IPS-18c (cell line): Measurements from ENCODE around the gene NDFIP1.

Experiments used
- H3K4me3 ChIP-seq: 2 replicates; pipeline ENCODE4 v1.7.0; 2013; ENCODE audit warnings: low read depth, mild to moderate bottlenecking, low read length, moderate library complexity; ENCODE audit not compliant: insufficient read depth
- H3K9me3 ChIP-seq: one replicate; pipeline ENCODE4 v1.6.1; 2013; ENCODE audit warnings: mild to moderate bottlenecking, low read length, moderate library complexity; ENCODE audit not compliant: control insufficient read depth, insufficient read depth

NDFIP1 gene

GRCh38 chr5:142109331-142110045, 909 bp downstream of the NDFIP1 start:
- Histone ChIP-seq H3K4me3 (peak overlapping the region; percentile 83), H3K9me3 (no peaks in the 10 kb centered on the region)

- H3K9me3 ChIP-seq = no peaks in the 10 kb centered on the region
- peak overlapping the region; percentile 83; the same call in 1 of the 2 replicates for H3K4me3 ChIP-seq
Measured at GRCh38 chr5:142110046-142110531, 1.5 kb downstream of the NDFIP1 start.

GRCh38 chr5:142110988-142111687, 2.6 kb downstream of the NDFIP1 start:
- no peak overlapping the region for H3K4me3 ChIP-seq
- H3K9me3 ChIP-seq = no peaks in the 10 kb centered on the region

DNA sequence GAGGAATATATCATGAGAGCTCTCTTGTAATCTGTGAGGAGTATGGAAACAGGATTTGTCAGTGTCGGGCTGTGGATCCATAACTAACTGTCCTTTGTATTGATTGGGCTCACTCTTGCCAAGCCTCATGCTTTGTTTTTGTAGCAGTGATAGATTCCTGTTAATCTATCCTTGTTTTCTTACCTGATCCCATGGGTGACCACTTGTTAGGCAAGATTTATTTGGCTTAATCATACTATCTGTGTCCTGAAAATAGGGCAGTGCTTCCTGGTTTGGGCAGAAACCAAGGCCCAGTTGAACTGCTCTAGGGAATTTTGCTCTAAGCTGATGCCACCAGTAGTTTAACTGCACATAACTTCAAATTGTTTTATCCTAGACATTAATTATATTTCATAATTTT, 6.1 kb downstream of the NDFIP1 start:
- Histone ChIP-seq H3K9me3 (no peaks in the 10 kb centered on the region), H3K4me3 (no peak overlapping the region)

DNA sequence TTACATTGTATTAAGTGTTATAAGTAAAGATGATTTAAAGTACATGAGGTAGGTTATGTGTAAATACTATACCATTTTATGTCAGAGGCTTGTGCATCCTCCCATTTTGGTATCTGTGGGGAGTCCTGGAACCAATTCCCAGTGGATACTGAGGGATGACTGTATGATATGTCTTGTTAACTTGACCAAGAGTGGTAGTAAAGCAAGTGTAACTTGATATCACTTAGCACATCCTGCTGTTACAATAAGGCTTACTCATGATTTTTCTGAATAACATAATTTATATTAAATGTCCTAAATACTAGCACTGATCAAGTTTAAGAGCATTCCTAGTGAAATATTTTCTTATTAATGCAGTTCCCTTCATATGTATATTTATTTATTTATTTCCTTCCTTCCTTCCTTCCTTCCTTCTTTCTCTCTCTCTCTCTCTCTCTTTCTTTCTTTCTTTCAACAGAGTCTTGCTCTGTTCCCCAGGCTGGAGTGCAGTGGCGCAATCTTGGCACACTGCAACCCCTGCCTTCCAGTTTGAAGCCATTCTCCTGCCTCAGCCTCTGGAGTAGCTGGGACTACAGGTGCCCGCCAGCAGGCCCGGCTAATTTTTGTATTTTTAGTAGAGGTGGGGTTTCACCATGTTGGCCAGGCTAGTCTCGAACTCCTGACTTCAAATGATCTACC, 7.5 kb downstream of the NDFIP1 start:
- H3K9me3 ChIP-seq = no peaks in the 10 kb centered on the region
- H3K4me3 ChIP-seq = no peak overlapping the region

GRCh38 chr5:142117579-142118151, 9.1 kb downstream of the NDFIP1 start:
- Histone ChIP-seq H3K4me3 (no peak overlapping the region), H3K9me3 (no peaks in the 10 kb centered on the region)

- H3K4me3 ChIP-seq = no peak overlapping the region
- no peaks in the 10 kb centered on the region for H3K9me3 ChIP-seq
Measured at GRCh38 chr5:142118155-142118686, 9.6 kb downstream of the NDFIP1 start.

GRCh38 chr5:142119051-142119625, 10.6 kb downstream of the NDFIP1 start:
- Histone ChIP-seq H3K9me3 (no peaks in the 10 kb centered on the region), H3K4me3 (no peak overlapping the region)

DNA sequence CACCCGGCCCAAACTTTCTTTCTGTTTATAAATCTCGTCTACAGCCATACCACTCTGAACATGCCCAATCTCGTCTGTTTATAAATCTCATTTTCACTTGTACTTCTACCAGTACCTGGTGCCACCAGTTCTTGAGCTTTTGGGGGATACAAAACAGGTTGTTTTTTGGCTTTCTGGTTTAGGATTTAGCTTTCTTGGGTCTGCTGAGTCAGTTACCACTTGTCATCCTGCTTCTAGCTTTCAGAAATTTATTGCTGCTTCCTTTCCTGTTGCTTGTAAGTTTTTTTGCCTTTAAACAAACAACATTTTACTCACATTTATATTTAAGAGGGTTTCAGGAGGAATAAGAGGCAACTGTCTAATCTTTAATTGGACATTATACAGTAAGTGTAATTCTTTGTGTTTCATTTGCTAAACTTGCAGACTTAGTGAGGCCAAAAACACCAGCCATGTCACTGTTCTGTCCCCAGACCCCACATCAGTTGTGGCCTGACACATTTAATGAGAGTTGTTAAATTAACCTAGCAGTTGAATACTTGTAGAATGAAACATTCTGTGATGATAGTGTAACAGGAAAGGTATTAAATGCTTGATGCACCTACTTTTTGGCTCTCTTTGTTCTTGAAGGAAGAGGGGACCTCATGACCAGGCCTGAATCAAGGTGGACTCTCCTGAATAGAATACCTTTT, 11.8 kb downstream of the NDFIP1 start:
- Histone ChIP-seq H3K4me3 (no peak overlapping the region), H3K9me3 (peaks cover 2% of the 10 kb centered on the region)

DNA sequence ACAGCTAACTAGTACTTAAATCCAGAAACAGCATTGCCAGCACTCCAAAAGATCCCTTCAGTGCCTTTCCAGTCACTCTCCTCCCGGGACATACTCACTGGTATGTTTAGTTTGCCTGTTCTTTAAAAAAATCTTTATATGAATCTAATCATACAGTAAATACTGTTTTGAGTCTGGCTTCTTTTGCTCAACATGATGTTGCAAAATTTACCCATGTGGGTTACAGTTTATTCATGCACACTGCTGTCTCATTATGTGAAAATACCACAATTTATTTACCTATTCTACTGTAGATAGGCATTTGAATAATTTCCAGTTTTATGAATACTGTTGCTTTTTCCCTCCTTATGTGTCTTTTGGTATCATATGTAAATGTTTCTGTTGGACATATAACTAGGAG, 13.5 kb downstream of the NDFIP1 start:
- no peak overlapping the region for H3K4me3 ChIP-seq

GRCh38 chr5:142125378-142125777, 16.8 kb downstream of the NDFIP1 start:
- Histone ChIP-seq H3K9me3 (peaks cover 3% of the 10 kb centered on the region), H3K4me3 (no peak overlapping the region)

More for the DNA sequence above, 13.5 kb downstream of the NDFIP1 start:
- H3K9me3 ChIP-seq = peaks cover 3% of the 10 kb centered on the region

- H3K9me3 ChIP-seq = peaks cover 3% of the 10 kb centered on the region
- no peak overlapping the region for H3K4me3 ChIP-seq
Measured at GRCh38 chr5:142125963-142126362, 17.4 kb downstream of the NDFIP1 start.

DNA sequence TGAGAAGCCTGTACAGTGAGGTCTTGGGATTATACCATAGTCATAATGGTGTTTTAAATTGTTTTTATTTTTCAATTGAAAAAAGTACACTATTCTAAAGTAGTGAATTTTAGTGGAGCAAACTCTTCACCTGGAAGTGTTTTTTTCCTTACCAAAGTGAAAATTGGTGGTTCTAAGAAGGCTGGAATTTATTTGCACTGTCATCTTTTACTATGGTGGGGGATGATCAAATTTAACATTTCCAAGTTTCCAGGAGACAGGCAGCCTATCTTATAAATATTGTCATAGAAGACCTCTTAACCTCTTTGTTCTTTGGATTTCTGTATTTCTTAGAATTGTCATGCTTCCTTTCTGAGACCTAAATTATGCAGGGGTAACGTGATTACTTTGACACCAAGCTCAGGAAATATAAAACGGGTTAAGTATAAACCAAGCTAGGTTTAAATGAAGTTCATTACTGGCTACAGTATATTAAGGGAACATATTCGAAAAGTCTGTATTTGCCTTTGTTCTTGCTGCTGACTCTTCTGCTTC, 20.2 kb downstream of the NDFIP1 start:
- H3K4me3 ChIP-seq = no peak overlapping the region
- peaks cover 3% of the 10 kb centered on the region for H3K9me3 ChIP-seq

GRCh38 chr5:142129446-142130066, 21.0 kb downstream of the NDFIP1 start:
- H3K4me3 ChIP-seq = no peak overlapping the region
- H3K9me3 ChIP-seq = peaks cover 3% of the 10 kb centered on the region

DNA sequence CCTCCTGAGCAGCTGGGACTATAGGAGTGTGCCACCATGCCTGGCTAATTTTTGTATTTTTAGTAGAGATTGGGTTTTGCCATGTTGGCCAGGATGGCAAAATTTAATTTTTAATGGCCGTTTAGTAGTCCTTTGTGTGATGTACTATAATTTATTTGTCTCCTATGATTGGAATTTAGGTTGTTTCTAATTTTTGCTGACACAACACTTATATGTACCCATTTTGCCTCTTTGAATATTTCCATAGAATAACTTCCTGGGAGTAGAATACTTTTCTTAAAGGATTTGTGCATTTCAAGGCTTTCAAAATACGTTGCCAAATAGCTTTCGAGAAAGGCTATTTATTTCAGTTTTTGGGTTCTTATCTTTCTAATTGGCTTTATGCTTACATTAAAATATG, 22.8 kb downstream of the NDFIP1 start:
- no peak overlapping the region for H3K4me3 ChIP-seq
- no peaks in the 10 kb centered on the region for H3K9me3 ChIP-seq

- no peaks in the 10 kb centered on the region for H3K9me3 ChIP-seq
Measured at GRCh38 chr5:142132916-142133315, 24.3 kb downstream of the NDFIP1 start.

More at GRCh38 chr5:142132916-142133315, 24.3 kb downstream of the NDFIP1 start:
- H3K4me3 ChIP-seq = no peak overlapping the region
